Hepatocyte (in vitro differentiated cells): ENCODE data around the gene FTSJ1.

Experiments
- CTCF ChIP-seq: fragments of 200-600 bp; sonication (generic); IDR thresholded peaks from 2 replicates; pipeline ENCODE4 v1.5.1; 2016; ENCODE audit warnings: antibody characterized with exemption, mild to moderate bottlenecking; ENCODE audit not compliant: poor library complexity
- EZH2phosphoT487 ChIP-seq: fragments of 200-600 bp; sonication (generic); IDR thresholded peaks from one replicate; pipeline ENCODE4 v1.6.1; 2018; ENCODE audit warnings: antibody characterized with exemption, mild to moderate bottlenecking, low read depth, moderate library complexity; ENCODE audit not compliant: unreplicated experiment, severe bottlenecking

GRCh38 chrX:48513670-48514069 is 37.7 kb downstream of the FTSJ1 start:
- no peak for TF ChIP-seq CTCF
- no peak for TF ChIP-seq EZH2phosphoT487
